ENCODE results near the gene IGSF21.

DNA sequence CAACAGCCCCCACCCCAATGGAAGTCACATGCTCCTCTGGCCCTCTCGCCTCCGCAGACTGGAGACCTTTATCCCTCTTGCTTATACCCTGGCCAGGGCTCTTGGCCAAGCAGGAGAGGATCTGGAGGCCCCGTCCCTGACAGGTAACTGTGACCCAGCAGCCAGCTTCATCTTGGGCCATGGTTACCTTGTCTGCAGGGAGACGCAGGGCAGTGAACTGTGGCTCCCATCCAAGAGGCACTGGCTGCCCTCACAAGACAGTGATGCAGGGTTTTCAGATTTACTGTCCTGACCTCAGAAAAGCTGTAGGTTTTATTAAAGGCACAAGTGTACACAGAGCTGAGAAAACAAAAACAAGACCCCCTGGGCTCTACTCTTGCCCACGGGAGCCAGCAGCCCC, 276.5 kb downstream of the IGSF21 start:
- TF ChIP-seq, protein P1, sequence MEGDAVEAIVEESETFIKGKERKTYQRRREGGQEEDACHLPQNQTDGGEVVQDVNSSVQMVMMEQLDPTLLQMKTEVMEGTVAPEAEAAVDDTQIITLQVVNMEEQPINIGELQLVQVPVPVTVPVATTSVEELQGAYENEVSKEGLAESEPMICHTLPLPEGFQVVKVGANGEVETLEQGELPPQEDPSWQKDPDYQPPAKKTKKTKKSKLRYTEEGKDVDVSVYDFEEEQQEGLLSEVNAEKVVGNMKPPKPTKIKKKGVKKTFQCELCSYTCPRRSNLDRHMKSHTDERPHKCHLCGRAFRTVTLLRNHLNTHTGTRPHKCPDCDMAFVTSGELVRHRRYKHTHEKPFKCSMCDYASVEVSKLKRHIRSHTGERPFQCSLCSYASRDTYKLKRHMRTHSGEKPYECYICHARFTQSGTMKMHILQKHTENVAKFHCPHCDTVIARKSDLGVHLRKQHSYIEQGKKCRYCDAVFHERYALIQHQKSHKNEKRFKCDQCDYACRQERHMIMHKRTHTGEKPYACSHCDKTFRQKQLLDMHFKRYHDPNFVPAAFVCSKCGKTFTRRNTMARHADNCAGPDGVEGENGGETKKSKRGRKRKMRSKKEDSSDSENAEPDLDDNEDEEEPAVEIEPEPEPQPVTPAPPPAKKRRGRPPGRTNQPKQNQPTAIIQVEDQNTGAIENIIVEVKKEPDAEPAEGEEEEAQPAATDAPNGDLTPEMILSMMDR (IDR thresholded peaks at IDR 0.05), result no peak
- TF ChIP-seq POLR2A (IDR thresholded peaks at IDR 0.05), result no peak
- no peak for TF ChIP-seq POLR2AphosphoS5 (IDR thresholded peaks at IDR 0.05)

All from prostate gland (tissue), 2 donors.